Loucy (cell line): ENCODE results near the gene TRUB2.

Experiments used
- EZH2phosphoT487 ChIP-seq: fragments of 200-600 bp; IDR thresholded peaks from 2 replicates; pipeline ENCODE4 v1.6.1; 2018; ENCODE audit warnings: antibody characterized with exemption, mild to moderate bottlenecking, moderate library complexity, borderline replicate concordance
- TF ChIP-seq, protein P1 (sequence below): fragments of 200-600 bp; sonication (generic); conservative IDR thresholded peaks from 2 replicates; pipeline ENCODE4 v1.5.1; 2014; ENCODE audit warnings: mild to moderate bottlenecking, antibody characterized with exemption, low read length

DNA sequence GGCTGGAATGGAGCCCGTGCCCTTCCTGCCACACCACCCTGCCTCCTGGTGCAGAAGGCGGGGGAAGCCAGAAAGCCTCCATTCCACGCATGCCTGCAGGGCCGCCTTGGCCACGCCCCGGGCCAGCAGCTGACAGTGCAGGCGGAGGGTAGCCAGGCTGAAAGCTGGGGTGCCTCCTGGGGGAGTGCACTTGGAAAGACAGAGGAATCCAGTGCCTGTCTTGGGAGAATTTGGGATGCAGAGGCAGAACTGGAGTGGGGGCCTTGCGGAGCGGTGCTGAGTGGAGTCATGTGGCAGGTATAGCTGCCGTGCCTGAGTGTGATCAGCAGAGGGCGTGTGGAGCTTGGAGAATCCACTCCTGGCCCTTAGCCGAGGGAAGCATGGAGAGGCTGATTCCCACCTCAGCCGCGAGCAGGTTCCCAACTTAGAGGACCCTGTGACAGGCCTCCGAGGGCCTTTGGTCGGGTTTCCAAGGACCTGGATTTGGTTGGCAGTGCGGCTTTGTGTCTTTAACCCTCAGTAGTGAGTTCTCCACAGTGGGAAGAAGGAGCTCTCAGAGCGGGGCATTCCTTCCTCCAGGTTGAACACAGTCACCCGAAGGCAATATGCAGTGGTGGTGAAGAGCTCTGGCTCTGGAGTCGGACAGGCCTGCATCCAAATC lies 39.9 kb upstream of the TRUB2 start:
- TF ChIP-seq, protein P1, sequence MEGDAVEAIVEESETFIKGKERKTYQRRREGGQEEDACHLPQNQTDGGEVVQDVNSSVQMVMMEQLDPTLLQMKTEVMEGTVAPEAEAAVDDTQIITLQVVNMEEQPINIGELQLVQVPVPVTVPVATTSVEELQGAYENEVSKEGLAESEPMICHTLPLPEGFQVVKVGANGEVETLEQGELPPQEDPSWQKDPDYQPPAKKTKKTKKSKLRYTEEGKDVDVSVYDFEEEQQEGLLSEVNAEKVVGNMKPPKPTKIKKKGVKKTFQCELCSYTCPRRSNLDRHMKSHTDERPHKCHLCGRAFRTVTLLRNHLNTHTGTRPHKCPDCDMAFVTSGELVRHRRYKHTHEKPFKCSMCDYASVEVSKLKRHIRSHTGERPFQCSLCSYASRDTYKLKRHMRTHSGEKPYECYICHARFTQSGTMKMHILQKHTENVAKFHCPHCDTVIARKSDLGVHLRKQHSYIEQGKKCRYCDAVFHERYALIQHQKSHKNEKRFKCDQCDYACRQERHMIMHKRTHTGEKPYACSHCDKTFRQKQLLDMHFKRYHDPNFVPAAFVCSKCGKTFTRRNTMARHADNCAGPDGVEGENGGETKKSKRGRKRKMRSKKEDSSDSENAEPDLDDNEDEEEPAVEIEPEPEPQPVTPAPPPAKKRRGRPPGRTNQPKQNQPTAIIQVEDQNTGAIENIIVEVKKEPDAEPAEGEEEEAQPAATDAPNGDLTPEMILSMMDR: peak; percentile 81
- TF ChIP-seq EZH2phosphoT487: no peak
